Smooth muscle cell of the brain vasculature (primary cell): ENCODE data around the gene SMARCA4.
"Not testable (repeated sequence)": the region's sequence is repeated elsewhere in the genome, so short reads cannot be mapped to it uniquely, and the experiment has no call there.

Source experiments
- DNase-seq: peaks from one replicate; pipeline ENCODE4 v3.0.0-alpha.2; 2012; ENCODE audit warnings: low read depth, low spot score

SMARCA4 gene

DNA sequence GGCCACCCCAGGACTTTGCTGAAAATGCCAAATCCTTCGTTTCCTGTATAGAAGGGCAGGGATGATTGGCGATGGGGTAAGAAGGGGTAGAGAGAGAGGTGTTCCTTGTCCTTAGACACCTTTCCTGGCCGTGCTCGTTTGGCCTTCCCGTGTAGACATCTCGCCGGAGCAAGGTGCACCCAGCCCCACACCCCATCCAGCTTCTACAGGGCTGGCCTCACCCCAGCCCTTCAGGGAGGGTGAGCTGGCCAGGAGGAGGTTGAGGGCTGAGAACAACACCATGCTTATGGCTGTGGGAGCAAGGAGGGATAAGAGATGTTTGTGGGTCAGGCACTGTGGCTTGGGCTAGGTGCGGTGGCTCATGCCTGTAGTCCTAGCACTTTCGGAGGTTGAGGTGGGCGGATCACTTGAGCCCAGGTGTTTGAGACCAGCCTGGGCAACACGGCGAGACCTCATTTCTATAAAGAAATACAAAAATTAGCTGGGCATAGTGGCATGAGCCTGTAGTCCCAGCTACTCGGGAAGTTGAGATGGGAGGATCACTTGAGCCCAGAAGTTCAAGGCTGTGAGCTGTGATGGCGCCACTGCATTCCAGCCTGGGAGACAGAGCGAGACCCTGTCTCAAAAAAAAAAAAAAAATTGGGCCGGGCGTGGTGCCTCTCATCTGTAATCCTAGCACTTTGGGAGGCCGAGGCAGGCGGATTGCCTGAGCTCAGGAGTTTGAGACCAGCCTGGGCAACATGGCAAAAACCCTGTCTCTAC lies 15.5 kb downstream of the SMARCA4 start:
- no peak for DNase-seq

DNA sequence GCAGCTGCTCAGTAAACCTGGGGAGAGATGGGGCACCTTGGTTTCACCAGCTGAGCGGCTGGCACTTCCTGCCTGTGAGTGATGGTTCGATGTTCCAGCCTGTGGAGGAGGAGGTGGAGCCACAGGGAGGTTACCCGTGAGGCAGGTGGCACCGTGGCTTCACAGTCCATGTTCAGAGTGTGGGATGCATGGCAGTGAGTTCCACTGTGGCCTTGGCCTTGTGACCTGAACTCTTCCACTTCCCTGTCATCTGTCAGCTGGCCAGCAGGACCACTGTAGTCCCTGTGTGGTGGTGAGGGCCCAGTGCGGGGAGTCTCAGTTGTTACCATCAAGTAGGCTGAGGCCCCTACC lies 16.9 kb downstream of the SMARCA4 start:
- no peak for DNase-seq

DNA sequence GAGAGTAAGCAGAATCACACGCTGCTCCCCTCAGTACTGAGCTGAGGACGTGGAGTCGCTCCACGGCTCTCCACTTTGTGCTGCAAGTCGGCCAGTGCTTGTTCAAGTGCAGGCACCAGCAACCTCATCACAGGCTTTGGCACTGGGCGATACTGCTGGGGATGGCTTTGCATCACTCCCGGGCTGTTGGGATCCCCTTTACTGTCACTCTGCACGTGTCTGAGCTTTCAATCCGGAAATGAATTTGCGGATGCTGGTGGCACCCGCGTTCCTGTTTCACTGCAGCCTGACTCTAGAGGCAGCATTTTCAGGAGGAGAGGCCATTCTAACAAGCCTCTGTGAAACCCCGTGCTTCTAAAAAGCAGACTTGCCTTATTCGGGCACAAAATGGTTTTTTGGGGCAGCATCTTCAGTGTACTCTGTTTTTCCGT lies 19.1 kb downstream of the SMARCA4 start:
- DNase-seq = no peak

DNA sequence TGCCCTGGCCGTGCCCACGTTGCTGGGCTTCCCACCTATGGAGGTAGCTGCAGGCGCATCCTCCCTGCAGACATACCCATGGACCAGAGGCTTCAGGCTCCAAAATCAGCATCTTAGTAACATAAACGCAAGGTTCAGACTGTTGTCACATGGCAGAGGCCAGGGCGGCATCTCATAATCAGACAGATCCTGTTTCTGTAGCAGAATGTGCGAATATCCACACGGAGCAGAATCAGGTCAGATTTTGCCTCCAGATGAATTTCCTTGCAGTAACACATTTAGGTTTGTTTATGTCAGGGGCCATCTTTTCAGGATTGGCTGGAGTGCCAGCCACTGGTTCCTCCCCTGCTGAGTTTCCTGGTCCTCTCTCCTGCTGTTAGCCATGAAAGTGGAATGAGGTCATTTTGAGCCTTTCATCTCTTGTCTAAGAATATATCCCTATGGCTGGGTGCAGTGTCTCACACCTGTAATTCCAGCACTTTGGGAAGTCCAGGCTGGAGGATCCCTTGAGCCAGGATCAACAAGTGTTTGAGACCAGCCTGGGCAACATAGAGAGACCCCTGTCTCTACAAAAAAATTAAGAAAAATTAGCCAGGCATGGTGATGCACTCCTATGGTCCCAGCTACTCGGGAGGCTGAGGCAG lies 20.5 kb downstream of the SMARCA4 start:
- DNase-seq = no peak

- DNase-seq = no peak
Measured at GRCh38 chr19:10983026-10983425, 22.2 kb downstream of the SMARCA4 start.

- no peak for DNase-seq
Measured at GRCh38 chr19:10984166-10984735, 23.4 kb downstream of the SMARCA4 start.

DNA sequence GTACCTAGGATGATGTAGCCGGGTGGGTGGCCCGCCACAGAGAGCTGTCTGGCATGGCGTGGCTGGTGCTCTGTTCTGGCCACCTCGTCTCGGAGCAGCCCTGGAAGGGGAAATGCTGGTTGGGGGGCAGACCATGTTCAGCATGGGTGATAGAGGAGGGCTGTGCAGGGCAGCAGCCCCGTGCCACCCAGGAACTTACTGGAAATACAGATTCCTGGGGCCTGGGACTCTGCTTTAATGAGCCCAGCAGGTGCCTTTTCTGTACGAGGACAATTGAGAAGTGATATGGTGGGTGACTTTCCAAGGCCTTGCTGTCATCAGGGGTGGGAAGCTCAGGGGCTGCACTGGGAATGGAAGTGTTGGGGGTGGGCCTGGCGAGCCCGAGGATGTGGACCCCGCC lies 24.7 kb downstream of the SMARCA4 start:
- no peak for DNase-seq

DNA sequence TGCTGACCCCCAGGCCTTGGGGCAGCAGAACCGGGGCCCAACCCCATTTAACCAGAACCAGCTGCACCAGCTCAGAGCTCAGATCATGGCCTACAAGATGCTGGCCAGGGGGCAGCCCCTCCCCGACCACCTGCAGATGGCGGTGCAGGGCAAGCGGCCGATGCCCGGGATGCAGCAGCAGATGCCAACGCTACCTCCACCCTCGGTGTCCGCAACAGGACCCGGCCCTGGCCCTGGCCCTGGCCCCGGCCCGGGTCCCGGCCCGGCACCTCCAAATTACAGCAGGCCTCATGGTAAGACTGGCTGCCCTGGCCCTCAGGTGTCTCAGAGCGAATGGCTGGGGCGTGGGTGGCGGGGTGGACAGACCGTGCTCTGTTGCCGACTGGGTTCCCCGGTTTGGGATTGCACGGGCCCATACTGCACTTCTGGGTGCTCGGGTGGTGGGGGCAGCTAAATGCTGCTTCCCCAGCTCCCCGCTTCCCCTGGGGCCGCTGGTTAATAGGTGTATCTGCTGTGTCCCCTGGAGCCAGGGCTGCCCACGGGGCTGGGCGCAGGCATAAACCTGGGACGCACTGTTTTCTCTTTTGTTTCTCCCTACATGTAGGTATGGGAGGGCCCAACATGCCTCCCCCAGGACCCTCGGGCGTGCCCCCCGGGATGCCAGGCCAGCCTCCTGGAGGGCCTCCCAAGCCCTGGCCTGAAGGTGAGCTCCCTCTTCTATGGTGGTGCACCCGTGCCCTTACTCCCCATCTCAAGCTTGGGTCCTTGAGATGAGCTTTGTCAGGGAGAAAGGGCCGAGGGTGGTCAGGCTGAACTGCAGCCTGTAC lies 25.7 kb downstream of the SMARCA4 start:
- DNase-seq = no peak

- no peak for DNase-seq
Measured at GRCh38 chr19:10987571-10988297, 26.9 kb downstream of the SMARCA4 start.

DNA sequence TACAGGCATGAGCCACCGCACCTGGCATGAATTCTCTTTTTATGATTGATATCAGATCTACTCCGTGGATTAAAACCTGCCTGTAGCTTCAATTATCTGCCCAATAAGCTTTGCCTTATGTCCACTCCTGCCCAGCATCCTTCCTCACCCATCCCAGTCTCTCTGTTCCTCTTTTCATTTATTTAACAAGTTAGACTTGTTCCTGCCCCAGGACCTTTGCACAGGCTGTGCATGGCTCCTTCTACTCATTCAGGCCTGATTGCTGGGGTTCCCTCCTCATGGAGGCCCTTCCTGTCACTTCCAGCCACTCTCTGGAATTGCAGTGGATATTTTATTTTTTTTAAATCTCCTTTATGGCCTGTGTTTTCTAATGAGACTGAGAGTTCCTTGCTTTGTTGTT lies 27.6 kb downstream of the SMARCA4 start:
- no peak for DNase-seq

- DNase-seq = no peak
Measured at GRCh38 chr19:10988921-10989320, 28.1 kb downstream of the SMARCA4 start.

DNA sequence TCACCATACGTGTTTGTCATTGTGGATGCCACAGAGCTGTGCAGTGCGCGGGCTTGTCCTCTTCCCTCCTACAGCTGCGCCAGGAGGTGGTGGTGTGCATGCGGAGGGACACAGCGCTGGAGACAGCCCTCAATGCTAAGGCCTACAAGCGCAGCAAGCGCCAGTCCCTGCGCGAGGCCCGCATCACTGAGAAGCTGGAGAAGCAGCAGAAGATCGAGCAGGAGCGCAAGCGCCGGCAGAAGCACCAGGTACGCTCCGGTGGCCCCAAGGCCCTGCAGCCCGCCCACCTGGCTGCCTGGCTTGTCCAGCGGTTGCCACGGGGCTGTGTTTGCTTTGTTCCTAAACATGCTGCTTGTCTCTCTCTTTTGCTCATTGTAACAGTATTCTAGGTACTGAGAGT lies 30.2 kb downstream of the SMARCA4 start:
- DNase-seq = no peak

DNA sequence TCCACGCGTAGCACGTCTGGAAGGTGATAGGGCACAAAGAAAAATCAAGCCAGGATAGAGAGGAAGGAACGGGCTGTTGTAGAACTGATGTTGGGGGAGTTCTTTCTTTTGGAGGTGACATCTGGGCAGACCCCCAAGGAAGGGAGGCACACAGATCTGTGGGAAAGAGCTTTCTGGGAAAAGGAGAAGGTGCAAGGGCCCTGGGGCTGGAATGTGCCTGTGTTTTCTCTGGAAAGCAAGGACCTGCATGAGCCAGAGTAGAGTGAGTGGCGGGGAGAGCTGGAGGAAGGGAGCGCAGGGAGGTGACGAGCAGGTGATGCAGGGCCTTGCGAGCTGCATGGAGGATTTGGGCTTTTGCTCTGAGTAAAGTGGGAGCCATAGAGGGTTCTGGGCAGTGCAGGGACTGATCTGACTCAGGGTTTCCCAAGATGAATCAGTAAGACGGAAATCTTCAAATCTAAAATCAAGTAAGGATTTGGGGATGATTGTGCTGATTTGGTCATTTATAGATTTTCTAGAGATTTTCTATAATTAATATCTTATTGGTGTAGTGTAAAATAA lies 30.8 kb downstream of the SMARCA4 start:
- no peak for DNase-seq

DNA sequence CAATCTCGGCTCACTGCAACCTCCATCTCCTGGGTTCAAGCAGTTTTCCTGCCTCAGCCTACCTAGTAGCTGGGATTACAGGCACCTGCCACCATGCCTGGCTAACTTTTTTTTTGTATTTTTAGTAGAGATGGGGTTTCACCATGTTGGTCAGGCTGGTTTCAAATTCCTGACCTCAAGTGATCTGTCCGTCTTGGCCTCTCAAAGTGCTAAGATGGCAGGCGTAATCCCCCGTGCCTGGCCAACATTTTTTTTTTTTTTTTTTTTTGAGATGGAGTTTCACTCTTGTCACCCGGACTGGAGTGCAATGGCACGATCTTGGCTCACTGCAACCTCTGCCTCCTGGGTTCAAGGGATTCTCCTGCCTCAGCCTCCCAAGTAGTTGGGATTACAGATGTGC lies 31.3 kb downstream of the SMARCA4 start:
- DNase-seq = not testable (repeated sequence)

- DNase-seq = no peak
Measured at GRCh38 chr19:10995926-10996600, 35.2 kb downstream of the SMARCA4 start.

GRCh38 chr19:10998045-10998533 lies 37.3 kb downstream of the SMARCA4 start:
- no peak for DNase-seq

DNA sequence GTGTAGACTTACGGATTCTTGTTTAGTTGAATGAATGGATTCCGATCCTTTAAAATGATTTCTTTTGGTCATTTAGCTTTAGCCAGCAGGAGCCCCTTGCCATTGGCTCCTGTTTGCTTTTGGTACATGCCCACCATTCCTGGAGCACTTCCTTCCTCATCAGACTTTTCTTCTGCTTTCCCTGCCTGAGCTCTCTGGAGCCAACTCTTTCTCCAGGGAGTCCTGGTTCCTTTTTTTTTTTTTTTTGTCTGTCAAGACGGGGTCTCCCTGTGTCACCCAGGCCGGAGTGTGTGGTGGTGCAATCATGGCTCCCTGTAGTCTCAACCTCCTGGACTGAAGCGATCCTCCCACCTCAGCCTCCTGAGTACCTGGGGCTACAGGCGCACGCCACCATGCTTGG lies 37.8 kb downstream of the SMARCA4 start:
- DNase-seq = no peak

GRCh38 chr19:11005521-11005920 lies 44.7 kb downstream of the SMARCA4 start:
- DNase-seq = no peak

GRCh38 chr19:11007385-11007784 lies 46.6 kb downstream of the SMARCA4 start:
- DNase-seq = no peak

GRCh38 chr19:11007962-11008532 lies 47.2 kb downstream of the SMARCA4 start:
- no peak for DNase-seq
